Skin epidermis (tissue), 12 donors: ENCODE data around the gene KCNB1.

Source experiments
- H3K27ac ChIP-seq, 21 experiments: fragments of 200-600 bp; sonication (generic) in 11 of 21; one replicate each; pipeline ENCODE4 v1.5.0; 2020; ENCODE audit warnings: mild to moderate bottlenecking in 3 of 21, inconsistent platforms in 2 of 21, moderate library complexity in 2 of 21
- H3K4me3 ChIP-seq, 7 experiments: fragments of 200-600 bp; sonication (generic) in 2 of 7; one replicate each; pipeline ENCODE4 v1.5.0; 2020; ENCODE audit warnings: inconsistent platforms in 2 of 7, mild to moderate bottlenecking in 2 of 7, moderate library complexity in 1 of 7

Gene KCNB1

GRCh38 chr20:49397525-49397924 lies 84.9 kb downstream of the KCNB1 start:
- H3K27ac ChIP-seq, result no peak overlapping the region

DNA sequence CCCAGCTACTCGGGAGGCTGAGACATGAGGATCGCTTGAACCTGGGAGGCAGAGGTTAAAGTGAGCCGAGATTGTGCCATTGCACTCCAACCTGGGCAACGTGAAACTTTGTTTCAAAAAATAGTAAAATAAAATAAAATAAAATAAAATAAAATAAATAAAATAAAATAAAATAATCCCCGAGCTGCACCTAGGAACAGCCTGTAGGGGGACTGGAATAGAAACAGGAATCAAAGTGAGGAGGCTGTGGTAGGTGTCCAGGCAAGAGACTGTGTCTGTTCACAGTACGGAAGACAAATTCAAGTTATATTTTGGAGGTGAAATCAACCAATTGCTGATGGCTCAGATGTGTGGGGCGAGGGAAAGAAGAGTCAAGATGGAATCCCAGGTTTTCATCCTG lies 86.2 kb downstream of the KCNB1 start:
- Histone ChIP-seq H3K4me3 (no peak overlapping the region), H3K27ac (no peak overlapping the region)

More at GRCh38 chr20:49397525-49397924, 84.9 kb downstream of the KCNB1 start:
- no peak overlapping the region for H3K4me3 ChIP-seq

GRCh38 chr20:49395659-49396058 lies 86.8 kb downstream of the KCNB1 start:
- Histone ChIP-seq H3K27ac (no peak overlapping the region), H3K4me3 (no peak overlapping the region)

DNA sequence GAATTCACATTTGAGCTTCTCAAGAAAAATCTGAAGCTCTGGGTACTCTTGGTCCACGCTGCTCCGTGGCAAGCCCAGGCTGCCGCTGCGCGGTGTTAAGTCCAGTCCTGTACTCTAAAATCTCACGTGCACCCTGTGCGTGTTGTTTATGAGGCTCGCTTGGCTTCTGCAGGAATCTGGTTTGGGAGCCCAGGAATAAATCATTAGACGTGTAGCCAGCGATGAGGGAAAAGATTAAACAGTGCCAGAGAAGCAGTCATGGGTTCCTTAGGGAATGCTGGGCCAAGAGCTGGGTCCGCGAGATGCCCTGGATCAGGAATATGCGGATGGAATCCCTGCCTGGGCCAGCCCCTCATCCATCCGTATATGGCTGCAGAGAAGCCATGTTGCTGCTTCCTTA lies 87.3 kb downstream of the KCNB1 start:
- Histone ChIP-seq H3K27ac (no peak overlapping the region), H3K4me3 (no peak overlapping the region)

- Histone ChIP-seq H3K4me3 (no peak overlapping the region), H3K27ac (no peak overlapping the region)
These were observed 87.7 kb downstream of the KCNB1 start for GRCh38 chr20:49394757-49395156.

DNA sequence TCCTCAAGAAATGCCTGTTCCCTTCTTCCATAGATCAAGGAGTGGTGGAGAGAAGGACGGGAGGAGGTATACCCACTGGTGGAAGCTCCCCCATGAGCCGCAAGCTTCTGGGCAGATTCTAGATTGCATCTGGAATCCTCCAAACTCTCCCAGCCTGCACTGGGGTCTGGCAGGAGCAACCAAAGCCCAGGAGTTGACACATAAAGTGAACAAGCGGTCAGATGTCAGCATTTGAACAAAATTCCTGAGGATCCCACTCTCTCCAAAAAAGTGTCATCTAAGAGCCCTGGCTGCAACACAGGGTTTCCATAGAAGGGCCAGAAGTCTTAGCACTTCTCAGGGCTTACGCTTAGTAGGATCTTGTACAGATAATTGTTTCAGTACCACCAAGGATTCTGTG lies 88.2 kb downstream of the KCNB1 start:
- Histone ChIP-seq H3K4me3 (no peak overlapping the region), H3K27ac (no peak overlapping the region)

- H3K27ac ChIP-seq, result no peak overlapping the region
These were observed 88.7 kb downstream of the KCNB1 start for GRCh38 chr20:49393803-49394202.

DNA sequence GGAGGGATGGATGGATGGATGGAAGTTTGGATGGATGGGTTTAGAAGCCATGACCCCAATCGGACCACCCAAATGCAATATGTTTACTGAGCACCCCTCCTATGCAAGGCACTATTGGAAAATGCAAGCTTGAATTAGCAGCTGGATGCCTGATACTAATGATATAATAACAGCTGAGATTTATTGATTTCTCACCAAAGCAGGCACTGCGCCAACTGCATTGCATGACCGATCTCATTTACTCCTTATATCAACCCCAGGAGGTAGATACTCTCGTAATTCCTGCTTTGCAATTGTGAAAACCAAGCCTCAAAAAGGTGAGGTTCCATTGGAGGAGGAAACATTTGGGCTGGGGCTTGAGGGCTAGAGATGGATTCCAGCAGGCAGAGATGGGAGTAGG lies 89.7 kb downstream of the KCNB1 start:
- Histone ChIP-seq H3K4me3 (no peak overlapping the region), H3K27ac (no peak overlapping the region)

More at GRCh38 chr20:49393803-49394202, 88.7 kb downstream of the KCNB1 start:
- no peak overlapping the region for H3K4me3 ChIP-seq

DNA sequence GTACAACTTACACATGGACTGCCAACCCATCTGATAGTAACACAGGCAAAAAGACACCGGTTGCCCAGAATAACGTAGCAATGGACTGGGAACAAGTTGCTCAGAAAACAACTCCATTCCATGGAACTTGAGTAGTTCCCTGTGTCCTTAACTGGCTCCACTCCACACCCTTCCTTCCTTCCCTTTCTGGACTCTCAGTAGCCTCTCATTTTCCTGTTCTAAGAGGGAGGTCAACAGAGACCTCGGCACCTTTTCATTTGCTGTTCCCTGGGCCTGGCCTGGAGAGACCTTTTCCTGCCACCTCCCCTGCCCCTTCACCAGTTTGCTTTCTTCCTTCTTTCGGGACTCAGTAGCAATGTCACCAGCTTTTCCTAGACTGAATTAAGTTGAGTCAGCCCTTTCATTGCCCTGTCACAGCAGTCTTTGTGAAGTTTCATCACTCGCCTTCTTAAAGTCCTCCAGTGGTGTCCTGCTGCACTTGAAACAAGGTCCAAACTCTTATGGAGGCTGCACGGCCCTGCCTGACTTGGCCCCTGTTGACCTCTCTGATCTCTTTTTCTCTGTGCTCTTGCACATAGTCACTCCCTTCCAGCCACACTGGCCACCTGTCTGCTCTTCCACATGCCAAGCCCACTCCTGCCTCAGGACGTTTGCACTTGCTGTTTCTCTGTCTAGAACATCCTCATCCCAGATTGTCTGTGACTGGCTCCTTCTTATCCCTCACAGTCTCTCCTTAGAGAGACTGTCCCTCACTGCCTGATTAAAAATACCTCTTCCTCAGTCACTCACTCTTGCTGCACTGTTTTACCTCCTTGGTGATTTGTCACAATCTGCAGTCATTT lies 90.8 kb downstream of the KCNB1 start:
- no peak overlapping the region for H3K4me3 ChIP-seq
- H3K27ac ChIP-seq, result no peak overlapping the region

GRCh38 chr20:49389854-49390253 lies 92.6 kb downstream of the KCNB1 start:
- H3K27ac ChIP-seq, result no peak overlapping the region

GRCh38 chr20:49388744-49389143 lies 93.7 kb downstream of the KCNB1 start:
- H3K4me3 ChIP-seq, result no peak overlapping the region
- no peak overlapping the region for H3K27ac ChIP-seq

More at GRCh38 chr20:49389854-49390253, 92.6 kb downstream of the KCNB1 start:
- H3K4me3 ChIP-seq, result no peak overlapping the region

- Histone ChIP-seq H3K4me3 (no peak overlapping the region), H3K27ac (no peak overlapping the region)
These were observed 94.9 kb downstream of the KCNB1 start for GRCh38 chr20:49387581-49387939.

GRCh38 chr20:49386848-49387580 lies 95.5 kb downstream of the KCNB1 start:
- Histone ChIP-seq H3K4me3 (no peak overlapping the region), H3K27ac (no peak overlapping the region)

DNA sequence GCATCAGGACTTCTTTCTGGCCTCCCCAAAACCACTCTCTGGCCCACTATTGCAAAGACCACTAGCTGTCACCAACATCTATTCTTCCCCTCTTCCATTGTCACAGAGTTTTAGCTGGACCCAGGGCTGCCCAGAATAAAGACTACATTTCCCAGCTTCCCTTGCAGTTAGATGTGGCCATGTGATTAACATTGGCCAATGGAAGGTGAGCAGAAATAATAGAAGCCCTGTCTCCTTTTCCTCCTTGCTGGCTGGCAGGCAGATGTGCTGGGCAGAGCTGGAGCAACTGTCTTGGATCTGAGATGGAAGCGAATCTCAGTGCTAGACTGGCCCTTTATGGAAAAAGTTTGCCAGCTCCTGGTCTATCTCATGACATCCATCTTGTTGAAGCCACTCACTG lies 97.0 kb downstream of the KCNB1 start:
- no peak overlapping the region for H3K4me3 ChIP-seq
- H3K27ac ChIP-seq, result no peak overlapping the region

GRCh38 chr20:49384437-49385434 lies 97.7 kb downstream of the KCNB1 start:
- Histone ChIP-seq H3K4me3 (no peak overlapping the region), H3K27ac (no peak overlapping the region)

- no peak overlapping the region for H3K27ac ChIP-seq
- H3K4me3 ChIP-seq, result no peak overlapping the region
These were observed 100.6 kb downstream of the KCNB1 start for GRCh38 chr20:49381558-49382493.

DNA sequence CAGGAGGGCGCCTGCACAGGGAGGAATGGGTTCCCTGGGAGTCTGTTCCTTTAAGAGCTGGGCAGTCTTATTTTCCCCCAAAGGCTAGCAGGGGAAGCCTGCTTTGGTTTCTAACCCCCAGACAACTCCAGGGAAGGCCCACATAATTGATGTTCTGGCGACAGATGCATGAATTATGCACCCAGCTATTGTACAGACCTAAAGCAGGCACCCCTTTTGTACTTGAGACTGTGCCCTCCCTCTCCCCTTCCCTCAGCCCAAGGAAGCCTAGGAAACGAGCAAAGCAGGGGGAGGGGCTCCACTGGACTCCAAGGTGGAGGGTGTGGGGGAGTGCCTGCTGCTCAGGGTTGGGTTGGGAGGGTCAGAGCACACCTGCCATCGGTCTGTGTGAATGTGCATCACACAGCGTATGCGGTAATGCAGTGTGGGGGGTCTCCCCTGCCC lies 102.1 kb downstream of the KCNB1 start:
- H3K4me3 ChIP-seq, result no peak overlapping the region
- H3K27ac ChIP-seq, result no peak overlapping the region

- H3K27ac ChIP-seq, result no peak overlapping the region
- H3K4me3 ChIP-seq, result no peak overlapping the region
These were observed 103.1 kb downstream of the KCNB1 start for GRCh38 chr20:49379338-49379737.

GRCh38 chr20:49377326-49377725 lies 105.1 kb downstream of the KCNB1 start:
- Histone ChIP-seq H3K4me3 (no peak overlapping the region), H3K27ac (no peak overlapping the region)
